SH-SY5Y (cell line): ENCODE data around the gene CEACAM21.

Experiments
- GATA2 ChIP-seq: IDR thresholded peaks from 2 replicates; pipeline ENCODE4 v1.6.1; 2011; ENCODE audit warnings: mild to moderate bottlenecking, low read depth, low read length
- GATA3 ChIP-seq: IDR thresholded peaks from 2 replicates; pipeline ENCODE4 v1.6.1; 2011; ENCODE audit warnings: low read depth, mild to moderate bottlenecking, low read length, moderate library complexity

- no peak for TF ChIP-seq GATA3
- no peak for TF ChIP-seq GATA2
Observed at GRCh38 chr19:41552558-41552957, 23.4 kb upstream of the CEACAM21 start.
